Parathyroid adenoma (tissue), 2 donors: Measurements from ENCODE around the gene DNAI1.

ENCODE experiments used
- H2AFZ ChIP-seq: fragments of 300-600 bp; sonication (generic); one replicate; pipeline ENCODE4 v1.7.0; 2017; ENCODE audit warnings: antibody characterized with exemption, mild to moderate bottlenecking
- H3K27ac ChIP-seq: fragments of 300-600 bp; sonication (generic); one replicate; pipeline ENCODE4 v1.7.0; 2017
- H3K27me3 ChIP-seq: fragments of 300-600 bp; sonication (generic); one replicate; pipeline ENCODE4 v1.7.0; 2017; ENCODE audit warnings: low read length; ENCODE audit not compliant: control insufficient read depth, insufficient read depth
- H3K36me3 ChIP-seq: fragments of 300-600 bp; sonication (generic); one replicate; pipeline ENCODE4 v1.7.0; 2017; ENCODE audit warnings: low read length; ENCODE audit not compliant: control insufficient read depth, insufficient read depth
- H3K4me1 ChIP-seq: fragments of 300-600 bp; sonication (generic); one replicate; pipeline ENCODE4 v1.7.0; 2017; ENCODE audit warnings: control low read depth
- H3K4me2 ChIP-seq: fragments of 300-600 bp; sonication (generic); one replicate; pipeline ENCODE4 v1.7.0; 2017; ENCODE audit warnings: low read length
- H3K4me3 ChIP-seq: fragments of 300-600 bp; sonication (generic); one replicate; pipeline ENCODE4 v1.7.0; 2017; ENCODE audit warnings: low read depth, low read length
- H3K79me2 ChIP-seq: fragments of 300-600 bp; sonication (generic); one replicate; pipeline ENCODE4 v1.7.0; 2017; ENCODE audit warnings: control low read depth
- H3K9ac ChIP-seq: fragments of 300-600 bp; sonication (generic); one replicate; pipeline ENCODE4 v1.7.0; 2017; ENCODE audit warnings: mild to moderate bottlenecking
- H3K9me3 ChIP-seq: fragments of 300-600 bp; sonication (generic); one replicate; pipeline ENCODE4 v1.7.0; 2017; ENCODE audit warnings: low read length; ENCODE audit not compliant: control insufficient read depth
- TF ChIP-seq, protein P1 (sequence below): fragments of 300-600 bp; sonication (generic); IDR thresholded peaks from one replicate; pipeline ENCODE4 v1.7.0; 2017; ENCODE audit warnings: antibody characterized with exemption, mild to moderate bottlenecking
- donor health status: primary hyperparathyroidism.

The DNAI1 gene

GRCh38 chr9:34563262-34563661 lies 104.7 kb downstream of the DNAI1 start:
- H3K4me3 ChIP-seq, result no peak overlapping the region
- no peak overlapping the region for H3K4me2 ChIP-seq
- TF ChIP-seq, protein P1, sequence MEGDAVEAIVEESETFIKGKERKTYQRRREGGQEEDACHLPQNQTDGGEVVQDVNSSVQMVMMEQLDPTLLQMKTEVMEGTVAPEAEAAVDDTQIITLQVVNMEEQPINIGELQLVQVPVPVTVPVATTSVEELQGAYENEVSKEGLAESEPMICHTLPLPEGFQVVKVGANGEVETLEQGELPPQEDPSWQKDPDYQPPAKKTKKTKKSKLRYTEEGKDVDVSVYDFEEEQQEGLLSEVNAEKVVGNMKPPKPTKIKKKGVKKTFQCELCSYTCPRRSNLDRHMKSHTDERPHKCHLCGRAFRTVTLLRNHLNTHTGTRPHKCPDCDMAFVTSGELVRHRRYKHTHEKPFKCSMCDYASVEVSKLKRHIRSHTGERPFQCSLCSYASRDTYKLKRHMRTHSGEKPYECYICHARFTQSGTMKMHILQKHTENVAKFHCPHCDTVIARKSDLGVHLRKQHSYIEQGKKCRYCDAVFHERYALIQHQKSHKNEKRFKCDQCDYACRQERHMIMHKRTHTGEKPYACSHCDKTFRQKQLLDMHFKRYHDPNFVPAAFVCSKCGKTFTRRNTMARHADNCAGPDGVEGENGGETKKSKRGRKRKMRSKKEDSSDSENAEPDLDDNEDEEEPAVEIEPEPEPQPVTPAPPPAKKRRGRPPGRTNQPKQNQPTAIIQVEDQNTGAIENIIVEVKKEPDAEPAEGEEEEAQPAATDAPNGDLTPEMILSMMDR, result no peak
- H2AFZ ChIP-seq, result no peak overlapping the region
- H3K4me1 ChIP-seq, result peaks cover 17% of the 10 kb centered on the region
- H3K27me3 ChIP-seq, result no peaks in the 10 kb centered on the region
- H3K9me3 ChIP-seq, result no peaks in the 10 kb centered on the region
- no peaks in the 10 kb centered on the region for H3K36me3 ChIP-seq
- no peak overlapping the region for H3K27ac ChIP-seq
- H3K9ac ChIP-seq, result no peak overlapping the region
- H3K79me2 ChIP-seq, result no peaks in the 10 kb centered on the region

DNA sequence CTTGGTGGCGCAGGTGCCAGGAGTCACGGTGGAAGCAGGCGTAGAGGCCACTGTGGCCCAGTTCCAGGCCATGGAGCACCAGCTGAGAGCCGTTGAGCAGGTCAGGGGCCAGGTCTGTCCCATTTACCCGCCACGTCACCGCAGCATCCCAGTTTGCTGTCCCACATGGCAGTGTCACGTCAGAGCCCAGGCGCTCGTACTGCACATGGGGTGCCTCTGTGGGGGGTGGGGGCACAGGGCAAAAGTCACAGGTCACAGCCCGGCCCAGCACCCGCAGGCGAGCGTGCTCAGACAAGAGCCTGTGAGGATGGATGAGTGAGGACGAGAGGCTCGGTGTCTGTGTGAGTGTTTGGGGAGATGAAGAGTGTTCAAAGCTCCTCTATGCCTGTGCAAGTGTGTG lies 106.0 kb downstream of the DNAI1 start:
- Histone ChIP-seq H2AFZ (no peak overlapping the region), H3K4me3 (no peak overlapping the region), H3K27me3 (no peaks in the 10 kb centered on the region), H3K36me3 (no peaks in the 10 kb centered on the region), H3K4me2 (no peak overlapping the region), H3K27ac (no peak overlapping the region), H3K79me2 (no peaks in the 10 kb centered on the region), H3K9me3 (no peaks in the 10 kb centered on the region), H3K9ac (no peak overlapping the region), H3K4me1 (peaks cover 6% of the 10 kb centered on the region)
- TF ChIP-seq, protein P1, result no peak

DNA sequence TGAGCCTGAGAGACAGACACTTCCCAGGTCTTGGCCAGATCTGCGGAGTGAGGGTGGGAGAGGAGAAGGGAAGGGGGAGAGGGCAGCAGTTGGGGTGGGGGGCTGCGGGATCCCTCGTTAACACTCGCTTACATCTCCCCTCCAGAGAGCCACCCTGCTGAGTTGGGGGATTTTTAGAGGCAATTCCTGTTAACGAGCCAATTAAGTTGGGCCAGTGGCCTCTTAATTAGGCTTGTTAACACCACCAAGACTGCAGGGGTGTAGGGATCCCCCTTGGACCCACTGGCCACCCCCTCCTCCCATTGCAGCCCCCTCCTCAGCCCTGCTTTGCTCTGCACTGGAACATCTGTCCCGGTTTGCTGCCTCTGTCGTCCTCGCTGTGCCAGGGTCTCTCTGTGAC lies 107.3 kb downstream of the DNAI1 start:
- no peaks in the 10 kb centered on the region for H3K9me3 ChIP-seq
- H3K27me3 ChIP-seq, result no peaks in the 10 kb centered on the region
- no peak overlapping the region for H3K9ac ChIP-seq
- no peak overlapping the region for H3K4me2 ChIP-seq
- H3K4me1 ChIP-seq, result no peaks in the 10 kb centered on the region
- TF ChIP-seq, protein P1, result no peak
- no peaks in the 10 kb centered on the region for H3K36me3 ChIP-seq
- H3K79me2 ChIP-seq, result no peaks in the 10 kb centered on the region
- no peak overlapping the region for H3K4me3 ChIP-seq
- H2AFZ ChIP-seq, result no peak overlapping the region
- no peak overlapping the region for H3K27ac ChIP-seq

DNA sequence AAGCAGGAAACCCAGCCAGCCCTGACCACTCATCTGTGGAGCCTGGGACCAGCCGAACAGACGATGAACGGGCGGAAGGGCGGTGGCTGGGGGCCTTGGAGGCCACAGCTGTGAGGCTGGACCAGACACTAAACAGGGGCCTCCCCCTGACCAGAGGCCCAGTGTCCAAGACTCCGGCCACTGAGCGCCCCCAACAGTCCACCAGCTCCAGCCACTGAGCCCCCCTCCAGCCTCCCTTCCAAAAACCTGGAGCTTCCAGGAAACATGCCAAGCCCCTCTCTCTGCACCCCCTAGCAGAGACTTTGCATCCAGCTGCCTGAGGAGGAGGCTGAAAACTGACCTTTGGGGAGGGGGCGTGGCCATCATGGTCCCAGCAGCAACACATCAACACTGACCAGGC lies 107.7 kb downstream of the DNAI1 start:
- H3K79me2 ChIP-seq, result no peaks in the 10 kb centered on the region
- no peaks in the 10 kb centered on the region for H3K36me3 ChIP-seq
- no peak overlapping the region for H3K4me3 ChIP-seq
- H3K4me1 ChIP-seq, result no peaks in the 10 kb centered on the region
- H3K9me3 ChIP-seq, result no peaks in the 10 kb centered on the region
- H3K4me2 ChIP-seq, result no peak overlapping the region
- no peak overlapping the region for H3K27ac ChIP-seq
- no peak overlapping the region for H3K9ac ChIP-seq
- no peaks in the 10 kb centered on the region for H3K27me3 ChIP-seq
- no peak overlapping the region for H2AFZ ChIP-seq
- TF ChIP-seq, protein P1, result no peak

- Histone ChIP-seq H3K79me2 (no peaks in the 10 kb centered on the region), H3K4me3 (no peak overlapping the region), H3K27me3 (no peaks in the 10 kb centered on the region), H3K4me2 (no peak overlapping the region), H2AFZ (no peak overlapping the region), H3K36me3 (no peaks in the 10 kb centered on the region), H3K9me3 (no peaks in the 10 kb centered on the region), H3K9ac (no peak overlapping the region), H3K4me1 (no peaks in the 10 kb centered on the region), H3K27ac (no peak overlapping the region)
- TF ChIP-seq, protein P1, result no peak
These were observed 108.4 kb downstream of the DNAI1 start for GRCh38 chr9:34566972-34567371.
